H1 (cell line): ENCODE data around the gene RINT1. TPM values are rescaled to one million over a fixed set of nuclear protein-coding genes. Genes with fewer than 3 reads are reported as not detected.
A peak's percentile ranks its signal among the peaks of the same experiment; 100 is the strongest.

Source experiments
- ATF3 ChIP-seq: IDR thresholded peaks from 2 replicates; pipeline ENCODE4 v1.6.1; 2011; ENCODE audit warnings: low read depth, mild to moderate bottlenecking, low read length; ENCODE audit not compliant: insufficient read depth
- BACH1 ChIP-seq: IDR thresholded peaks from 2 replicates; pipeline ENCODE4 v1.6.1; 2012; ENCODE audit warnings: low read length, improper control_type of control experiment
- BCL11A ChIP-seq, 2 experiments: IDR thresholded peaks; one replicate each; pipeline ENCODE4 v1.6.1; 2011; ENCODE audit warnings: low read depth in 2 of 2, low read length in 2 of 2, mild to moderate bottlenecking in 2 of 2
- CBX5 ChIP-seq: fragments of 300-800, 300-1000 bp; sonication (generic); IDR thresholded peaks from 2 replicates; pipeline ENCODE4 v1.7.1; 2016; ENCODE audit warnings: antibody characterized with exemption, low read length, low read depth
- CTBP2 ChIP-seq: IDR thresholded peaks from 2 replicates; pipeline ENCODE4 v1.7.0; 2011; ENCODE audit warnings: borderline replicate concordance, mild to moderate bottlenecking, moderate library complexity, mixed read lengths, low read length; ENCODE audit not compliant: insufficient read depth, insufficient read length
- EP300 ChIP-seq, 2 experiments: IDR thresholded peaks; 1 replicate in 1 of 2; 2 replicates in 1 of 2; pipeline ENCODE4 v1.6.1; 2011 to 2012; ENCODE audit warnings: low read depth in 2 of 2, low read length in 2 of 2, mild to moderate bottlenecking in 2 of 2, borderline replicate concordance in 1 of 2, inconsistent platforms in 1 of 2, moderate library complexity in 1 of 2
- EZH2 ChIP-seq: fragments of 200-600 bp; sonication (generic); IDR thresholded peaks from 2 replicates; pipeline ENCODE4 v1.7.1; 2012; ENCODE audit warnings: low read depth, mild to moderate bottlenecking, moderate library complexity, low read length, inconsistent platforms; ENCODE audit not compliant: severe bottlenecking
- GTF2F1 ChIP-seq: IDR thresholded peaks from 2 replicates; pipeline ENCODE4 v1.6.1; 2012; ENCODE audit warnings: low read depth, low read length, improper control_type of control experiment, borderline replicate concordance
- KDM5A ChIP-seq: fragments of 200-600 bp; IDR thresholded peaks from 2 replicates; pipeline ENCODE4 v1.7.1; 2012; ENCODE audit warnings: mild to moderate bottlenecking, low read length, inconsistent platforms, mixed read lengths
- MAX ChIP-seq: IDR thresholded peaks from 2 replicates; pipeline ENCODE4 v1.6.1; 2012; ENCODE audit warnings: inconsistent platforms
- NRF1 ChIP-seq: IDR thresholded peaks from 2 replicates; pipeline ENCODE4 v1.6.1; 2011; ENCODE audit warnings: mild to moderate bottlenecking, low read depth, low read length, improper control_type of control experiment
- POLR2A ChIP-seq, 2 experiments: IDR thresholded peaks; 1 replicate in 1 of 2; 2 replicates in 1 of 2; pipeline ENCODE4 v1.6.1; 2011; ENCODE audit warnings: low read depth in 2 of 2, low read length in 2 of 2, mild to moderate bottlenecking in 2 of 2; ENCODE audit errors: control extremely low read depth in 1 of 2
- RBBP5 ChIP-seq: IDR thresholded peaks from 2 replicates; pipeline ENCODE4 v1.7.1; 2012; ENCODE audit warnings: low read depth, mild to moderate bottlenecking, inconsistent platforms, low read length, moderate library complexity, borderline replicate concordance
- SP1 ChIP-seq: IDR thresholded peaks from 2 replicates; pipeline ENCODE4 v1.6.1; 2011; ENCODE audit warnings: low read depth, low read length
- SP4 ChIP-seq: IDR thresholded peaks from 2 replicates; pipeline ENCODE4 v1.6.1; 2012; ENCODE audit warnings: low read length, inconsistent platforms
- SRF ChIP-seq: IDR thresholded peaks from 2 replicates; pipeline ENCODE4 v1.6.1; 2011; ENCODE audit warnings: mild to moderate bottlenecking, low read depth, low read length, moderate library complexity
- SUZ12 ChIP-seq: fragments of 200-600 bp; sonication (generic); IDR thresholded peaks from 2 replicates; pipeline ENCODE4 v1.6.1; 2012; ENCODE audit warnings: mild to moderate bottlenecking, inconsistent platforms, low read length, moderate library complexity, mixed read lengths
- TAF7 ChIP-seq: optimal IDR thresholded peaks from 2 replicates; pipeline ENCODE3; 2011; ENCODE audit warnings: low read depth, mild to moderate bottlenecking, inconsistent platforms, low read length, moderate library complexity, borderline replicate concordance
- TBP ChIP-seq: IDR thresholded peaks from 2 replicates; pipeline ENCODE4 v1.6.1; 2011; ENCODE audit warnings: low read depth, low read length, improper control_type of control experiment
- TCF12 ChIP-seq: IDR thresholded peaks from 2 replicates; pipeline ENCODE4 v1.6.1; 2011; ENCODE audit warnings: low read depth, mild to moderate bottlenecking, low read length
- TEAD4 ChIP-seq: IDR thresholded peaks from 2 replicates; pipeline ENCODE4 v1.6.1; 2012; ENCODE audit warnings: low read depth, low read length, inconsistent platforms, mixed read lengths
- polyA plus RNA-seq, 7 experiments: library from polyadenylated mRNA; depleted of rRNA in 3 of 7; stranded (reverse) in 5 of 7; unstranded in 2 of 7; fragments of >200 nt in 5 of 7; fragments of 200-250 nt in 2 of 7; gene quantifications; 1 replicate in 5 of 7; 2 replicates in 1 of 7; 4 replicates in 1 of 7; pipeline versions ENCODE4 v1.2.1 to v1.2.3, GENCODE V29; 2011 to 2013; ENCODE audit warnings: missing spikeins in 2 of 7, mixed read lengths in 2 of 7
- total RNA-seq: library from RNA; stranded (reverse); fragmentation: NEBNext Ultra II Directional; extraction: Animal tissue kit (Norgen Biotek cat#: 25700); gene quantifications from 2 replicates; pipeline ENCODE4 v1.2.1, GENCODE V29; 2021
- TF ChIP-seq, protein P1 (sequence below): IDR thresholded peaks from 2 replicates; pipeline ENCODE4 v1.6.1; 2012; ENCODE audit warnings: low read length, inconsistent platforms

RINT1 gene
- total and polyA plus RNA-seq, 2 of the 8 experiments (the other 6 are each of a cell fraction or from before 2014, with no cell fraction given), result 7.8 to 21.8 TPM

DNA sequence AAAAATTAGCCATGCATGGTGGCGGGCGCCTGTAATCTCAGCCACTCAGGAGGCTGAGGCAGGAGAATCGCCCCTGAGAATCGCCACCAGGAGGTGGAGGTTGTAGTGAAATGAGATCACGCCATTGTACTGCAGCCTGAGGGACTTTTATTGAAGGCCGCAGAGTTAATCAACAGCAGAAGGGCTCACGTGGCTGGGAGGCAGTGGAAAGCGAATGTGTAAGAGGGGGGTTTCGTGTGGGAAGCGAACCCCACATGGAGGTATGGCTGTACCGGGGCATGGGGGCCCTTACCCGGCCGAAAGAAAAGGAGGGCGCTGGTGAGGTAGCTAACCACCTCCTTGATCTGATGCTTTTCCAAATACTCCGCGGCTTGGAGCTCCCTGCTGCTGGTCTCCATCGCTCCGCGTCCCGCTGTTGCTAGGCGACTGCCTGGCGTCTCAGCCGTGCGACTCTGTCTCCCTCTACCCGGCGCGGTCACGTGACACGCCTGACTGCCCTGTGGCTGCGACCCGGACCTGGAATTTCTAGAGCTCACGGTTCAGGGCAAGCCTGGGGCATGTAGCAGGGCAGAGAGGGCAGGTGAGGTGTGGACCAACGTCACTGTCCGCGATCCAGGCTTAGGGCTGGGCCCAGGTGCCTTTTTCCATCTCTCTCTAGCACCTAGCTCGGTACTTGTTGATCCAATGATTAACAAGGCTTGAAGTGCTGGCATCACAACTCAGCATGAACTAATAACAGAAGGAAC, 49.2 kb downstream of the RINT1 start, which contains the start of gene EFCAB10 (continued):
- 0 out of 2 replicates have a peak, but pooled peaks have one; percentile 39 for TF ChIP-seq KDM5A
- TF ChIP-seq MAX, result peak; percentile 88
- no peak for TF ChIP-seq SP4
- no peak for TF ChIP-seq SP1
- TF ChIP-seq BCL11A (IDR thresholded peaks at IDR 0.05; ENCODE audit: low read depth in 2 of 2, low read length in 2 of 2), result no peak
- TF ChIP-seq TEAD4, result peak; percentile 95
- TF ChIP-seq TBP, result peak; percentile 67
- TF ChIP-seq, protein P1, sequence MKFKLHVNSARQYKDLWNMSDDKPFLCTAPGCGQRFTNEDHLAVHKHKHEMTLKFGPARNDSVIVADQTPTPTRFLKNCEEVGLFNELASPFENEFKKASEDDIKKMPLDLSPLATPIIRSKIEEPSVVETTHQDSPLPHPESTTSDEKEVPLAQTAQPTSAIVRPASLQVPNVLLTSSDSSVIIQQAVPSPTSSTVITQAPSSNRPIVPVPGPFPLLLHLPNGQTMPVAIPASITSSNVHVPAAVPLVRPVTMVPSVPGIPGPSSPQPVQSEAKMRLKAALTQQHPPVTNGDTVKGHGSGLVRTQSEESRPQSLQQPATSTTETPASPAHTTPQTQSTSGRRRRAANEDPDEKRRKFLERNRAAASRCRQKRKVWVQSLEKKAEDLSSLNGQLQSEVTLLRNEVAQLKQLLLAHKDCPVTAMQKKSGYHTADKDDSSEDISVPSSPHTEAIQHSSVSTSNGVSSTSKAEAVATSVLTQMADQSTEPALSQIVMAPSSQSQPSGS, result no peak
- no peak for TF ChIP-seq EZH2
- no peak for TF ChIP-seq CBX5
- peak; percentile 75; the same call in 1 of the 2 replicates for TF ChIP-seq RBBP5
- no peak for TF ChIP-seq NRF1
- TF ChIP-seq CTBP2, result no peak
- peak in 1 of 2 experiments; percentile 66; a peak in 1 of 3 replicates for TF ChIP-seq EP300 (IDR thresholded peaks at IDR 0.05; ENCODE audit: borderline replicate concordance in 1 of 2, low read depth in 2 of 2, low read length in 2 of 2)
- no peak for TF ChIP-seq BACH1
- TF ChIP-seq SRF, result peak; percentile 72
- peak; percentile 95 for TF ChIP-seq ATF3
- TF ChIP-seq POLR2A (IDR thresholded peaks at IDR 0.05; ENCODE audit: control extremely low read depth in 1 of 2, low read depth in 2 of 2, low read length in 2 of 2), result peak in 1 of 2 experiments; percentile 86; a peak in 2 of 3 replicates
- no peak for TF ChIP-seq TCF12
- TF ChIP-seq SUZ12, result no peak
- TF ChIP-seq TAF7, result peak; percentile 44
- TF ChIP-seq GTF2F1, result peak; percentile 93; the same call in 1 of the 2 replicates
